Measurements from ENCODE around the gene ABHD12B. TPM values are rescaled to one million over a fixed set of nuclear protein-coding genes. Genes with fewer than 3 reads are reported as not detected.
A peak's percentile ranks its signal among the peaks of the same experiment; 100 is the strongest.

ABHD12B gene
- total RNA-seq, 6 donors from 2014 or later, result 0.26 to 7.6 (median 0.44) TPM; not detected in 3

DNA sequence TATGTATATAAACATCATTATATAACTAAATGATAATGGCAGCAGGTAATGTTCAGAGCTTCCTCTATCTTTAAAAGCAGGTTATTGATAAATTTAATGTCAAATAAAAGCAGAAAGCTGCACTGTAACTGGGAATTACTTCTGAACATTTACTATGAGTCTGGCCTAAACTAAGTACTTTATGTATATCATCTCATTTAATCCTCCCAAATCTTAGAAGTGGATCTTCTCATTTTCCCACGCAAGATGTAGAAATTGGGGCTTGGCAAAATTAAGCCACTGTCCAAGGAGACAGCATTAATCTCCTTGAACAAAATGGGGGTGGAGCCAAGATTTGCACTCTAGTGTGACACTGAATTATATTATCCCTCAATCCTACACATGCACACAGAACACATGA lies 46.5 kb upstream of the ABHD12B start:
- Histone ChIP-seq H3K9me3 (no peaks in the 10 kb centered on the region), H3K36me3 (no peaks in the 10 kb centered on the region), H3K4me1 (peaks cover 28 to 56% (median 38%) of the 10 kb centered on the region in 4 donors), H3K4me3 (no peak overlapping the region), H3K27ac (no peak overlapping the region), H3K27me3 (no peaks in the 10 kb centered on the region)
- TF ChIP-seq POLR2AphosphoS5 (IDR thresholded peaks at IDR 0.05), result no peak
- TF ChIP-seq, protein P1, sequence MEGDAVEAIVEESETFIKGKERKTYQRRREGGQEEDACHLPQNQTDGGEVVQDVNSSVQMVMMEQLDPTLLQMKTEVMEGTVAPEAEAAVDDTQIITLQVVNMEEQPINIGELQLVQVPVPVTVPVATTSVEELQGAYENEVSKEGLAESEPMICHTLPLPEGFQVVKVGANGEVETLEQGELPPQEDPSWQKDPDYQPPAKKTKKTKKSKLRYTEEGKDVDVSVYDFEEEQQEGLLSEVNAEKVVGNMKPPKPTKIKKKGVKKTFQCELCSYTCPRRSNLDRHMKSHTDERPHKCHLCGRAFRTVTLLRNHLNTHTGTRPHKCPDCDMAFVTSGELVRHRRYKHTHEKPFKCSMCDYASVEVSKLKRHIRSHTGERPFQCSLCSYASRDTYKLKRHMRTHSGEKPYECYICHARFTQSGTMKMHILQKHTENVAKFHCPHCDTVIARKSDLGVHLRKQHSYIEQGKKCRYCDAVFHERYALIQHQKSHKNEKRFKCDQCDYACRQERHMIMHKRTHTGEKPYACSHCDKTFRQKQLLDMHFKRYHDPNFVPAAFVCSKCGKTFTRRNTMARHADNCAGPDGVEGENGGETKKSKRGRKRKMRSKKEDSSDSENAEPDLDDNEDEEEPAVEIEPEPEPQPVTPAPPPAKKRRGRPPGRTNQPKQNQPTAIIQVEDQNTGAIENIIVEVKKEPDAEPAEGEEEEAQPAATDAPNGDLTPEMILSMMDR (IDR thresholded peaks at IDR 0.05), result no peak
- WGBS, 2 donors, result 92 to 100% methylated on average over 1 of the region's 1 CpG
- ATAC-seq (ENCODE audit: low FRiP score in 2 of 2) (no peak), DNase-seq (no peak)

DNA sequence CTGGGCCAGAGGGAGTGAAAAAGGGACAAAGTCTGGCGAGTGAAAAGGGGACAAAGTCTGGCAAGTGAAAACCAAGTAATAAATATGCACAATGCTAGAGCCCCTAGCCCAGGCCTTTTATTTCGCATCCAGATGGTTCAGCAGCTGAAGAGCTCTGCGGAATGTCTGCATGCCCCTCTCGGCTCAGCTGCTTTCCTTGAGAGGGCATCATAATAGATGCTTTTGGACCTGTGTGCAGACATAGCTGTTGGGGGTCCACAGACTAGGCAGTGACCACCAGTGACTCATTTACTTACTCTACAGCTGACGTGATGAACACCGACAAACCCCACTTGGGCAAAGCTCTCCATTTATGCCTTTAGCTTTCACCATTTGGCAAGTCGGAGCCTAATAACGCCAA lies 45.2 kb upstream of the ABHD12B start:
- Histone ChIP-seq H3K27me3 (no peaks in the 10 kb centered on the region), H3K4me1 (peaks cover 27 to 48% (median 32%) of the 10 kb centered on the region in 4 donors), H3K36me3 (no peaks in the 10 kb centered on the region), H3K4me3 (no peak overlapping the region), H3K27ac (no peak overlapping the region), H3K9me3 (no peaks in the 10 kb centered on the region)
- ATAC-seq (ENCODE audit: low FRiP score in 2 of 2), result no peak
- 94% methylated on average over 8 of the region's 8 CpGs for whole genome bisulfite sequencing, 2 donors
- DNase-seq, result no peak
- TF ChIP-seq, protein P1 (IDR thresholded peaks at IDR 0.05), result no peak
- TF ChIP-seq POLR2AphosphoS5 (IDR thresholded peaks at IDR 0.05) (no peak), POLR2A (IDR thresholded peaks at IDR 0.05) (no peak), EP300 (IDR thresholded peaks at IDR 0.05) (no peak)

DNA sequence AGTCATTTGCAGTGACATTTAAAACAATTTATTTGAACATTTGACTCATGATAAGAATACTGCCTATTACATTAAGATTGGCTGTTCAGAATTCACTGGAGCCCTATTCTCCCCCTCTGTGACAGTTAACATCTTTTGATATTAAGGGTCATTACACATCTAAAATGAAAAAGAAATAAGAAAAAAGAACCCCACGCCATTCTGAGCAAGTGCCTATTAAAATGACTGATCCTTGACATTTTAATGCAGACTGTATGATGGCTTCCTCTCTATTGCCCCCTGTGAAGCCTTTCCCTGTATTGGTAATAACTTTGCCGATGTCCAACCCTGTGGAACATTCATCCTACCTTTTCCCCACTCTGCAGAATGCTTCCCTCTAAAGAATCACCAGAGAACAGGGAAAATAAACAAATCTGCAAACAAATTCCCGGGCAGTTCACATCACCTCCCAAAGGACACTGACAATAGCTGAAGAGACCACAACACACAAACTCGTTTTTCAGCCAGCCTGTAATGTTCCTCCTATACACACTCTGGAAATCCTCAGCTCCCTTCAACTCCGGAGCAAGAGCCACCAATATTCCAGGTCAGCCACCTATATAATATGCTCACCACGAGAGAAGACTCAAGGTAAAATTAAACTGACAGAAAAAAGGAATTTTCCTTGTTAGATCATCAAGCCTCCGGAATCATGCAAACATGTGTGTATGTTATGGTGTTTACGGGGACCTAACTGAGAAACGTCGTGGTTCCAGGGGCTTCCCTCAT lies 42.9 kb upstream of the ABHD12B start:
- no peak for TF ChIP-seq EP300 (IDR thresholded peaks at IDR 0.05)
- TF ChIP-seq, protein P1 (IDR thresholded peaks at IDR 0.05), result no peak
- no peak for TF ChIP-seq POLR2A (IDR thresholded peaks at IDR 0.05)
- TF ChIP-seq POLR2AphosphoS5 (IDR thresholded peaks at IDR 0.05), result no peak
- DNase-seq (no peak), ATAC-seq (ENCODE audit: low FRiP score in 2 of 2) (no peak)
- peak overlapping the region in 2 of 4 donors; percentile 90 to 98 for H3K27ac ChIP-seq
- H3K36me3 ChIP-seq, result no peaks in the 10 kb centered on the region
- H3K9me3 ChIP-seq, result no peaks in the 10 kb centered on the region
- H3K4me3 ChIP-seq, result peak overlapping the region in 3 of 4 donors; percentile 90 to 98 (median 93)
- H3K4me1 ChIP-seq, result peaks cover 11 to 32% (median 27%) of the 10 kb centered on the region in 4 donors
- WGBS, 2 donors, result 56 to 70% methylated on average over 10 of the region's 10 CpGs
- H3K27me3 ChIP-seq, result no peaks in the 10 kb centered on the region

DNA sequence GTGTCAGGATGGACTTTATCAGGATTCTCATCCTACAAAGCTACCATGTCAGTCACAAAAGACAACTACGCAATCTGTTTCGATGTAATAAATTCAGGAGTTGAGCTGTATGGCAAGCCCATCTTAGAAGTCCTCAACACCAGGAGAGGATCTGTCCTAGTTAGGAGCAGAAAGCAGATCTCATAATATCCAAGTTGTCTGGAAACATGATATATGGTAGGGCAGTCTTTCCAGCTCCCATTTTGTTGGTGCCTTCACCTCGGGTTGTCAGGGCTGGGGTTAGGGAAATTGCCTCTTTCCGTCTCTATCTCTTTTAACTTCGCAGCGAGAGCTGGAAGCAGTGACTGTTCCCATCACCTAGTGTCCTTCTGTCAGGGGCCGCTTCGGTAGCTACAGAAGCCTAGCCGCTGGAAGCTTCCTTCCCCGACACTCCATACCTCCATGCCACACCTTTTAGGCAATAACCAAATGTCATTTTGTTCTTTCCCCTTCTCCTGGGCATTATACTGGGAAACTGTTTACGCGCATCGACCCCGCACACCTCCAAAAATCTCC lies 42.3 kb upstream of the ABHD12B start:
- Histone ChIP-seq H3K27me3 (no peaks in the 10 kb centered on the region), H3K36me3 (no peaks in the 10 kb centered on the region), H3K27ac (peak overlapping the region; percentile 88 to 98 (median 90)), H3K4me3 (peak overlapping the region; percentile 70 to 98 (median 92)), H3K4me1 (peaks cover 5 to 32% (median 23%) of the 10 kb centered on the region in 4 donors), H3K9me3 (no peaks in the 10 kb centered on the region)
- DNase-seq (peak in 1 of 2 donors; percentile 27), ATAC-seq (ENCODE audit: low FRiP score in 2 of 2) (no peak)
- 28 to 32% methylated on average over 14 of the region's 14 CpGs for WGBS, 2 donors
- TF ChIP-seq, protein P1 (IDR thresholded peaks at IDR 0.05), result no peak
- TF ChIP-seq POLR2A (IDR thresholded peaks at IDR 0.05) (no peak), EP300 (IDR thresholded peaks at IDR 0.05) (no peak), POLR2AphosphoS5 (IDR thresholded peaks at IDR 0.05) (no peak)
